ENCODE measurements around the gene IQSEC3. TPM values are rescaled to one million over a fixed set of nuclear protein-coding genes. Genes with fewer than 3 reads are reported as not detected.

IQSEC3 gene
- total RNA-seq, 1 donor from 2014 or later, result not detected

GRCh38 chr12:162467-163307 lies 96.1 kb downstream of the IQSEC3 start:
- no peak for DNase-seq (ENCODE audit: low read depth, low spot score)

- DNase-seq (ENCODE audit: low read depth, low spot score), result no peak
Measured at GRCh38 chr12:163406-163986, 96.9 kb downstream of the IQSEC3 start.

- DNase-seq (ENCODE audit: low read depth, low spot score), result no peak
Measured at GRCh38 chr12:164207-164606, 97.6 kb downstream of the IQSEC3 start.

- DNase-seq (ENCODE audit: low read depth, low spot score), result no peak
Measured at GRCh38 chr12:165862-166368, 99.3 kb downstream of the IQSEC3 start.

- no peak for DNase-seq (ENCODE audit: low read depth, low spot score)
Measured at GRCh38 chr12:166425-167075, 100.0 kb downstream of the IQSEC3 start.

DNA sequence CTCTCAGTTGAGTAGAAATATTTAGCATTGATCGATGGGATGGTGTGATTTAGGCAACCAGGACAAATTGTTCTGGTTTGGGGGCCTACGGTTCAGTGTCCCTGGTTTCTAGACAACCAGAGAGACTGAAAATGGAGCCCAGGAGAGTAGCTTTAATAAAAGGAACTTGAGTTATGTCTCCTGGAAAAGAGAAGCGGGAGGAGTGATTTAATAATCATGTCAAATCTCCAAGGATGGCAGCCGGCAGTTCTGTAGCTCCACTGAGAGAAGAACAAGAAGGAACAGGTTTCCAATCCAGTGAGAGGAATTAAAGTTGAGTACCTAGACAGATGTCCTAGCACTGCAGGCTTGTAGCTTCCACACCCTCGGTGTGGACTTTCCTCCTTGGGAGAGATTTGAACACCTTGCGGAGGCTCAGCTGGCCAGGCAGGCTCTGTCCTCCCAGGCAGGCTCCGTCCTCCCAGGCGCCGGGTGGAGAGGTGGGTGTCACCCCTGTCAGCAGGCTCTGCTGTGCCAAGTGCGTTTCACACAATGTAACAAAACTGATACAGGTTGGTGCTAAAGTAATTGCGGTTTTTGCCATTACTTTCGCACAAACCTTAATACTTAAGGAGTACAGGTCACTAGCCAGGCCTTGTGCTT lies 101.5 kb downstream of the IQSEC3 start:
- no peak for DNase-seq (ENCODE audit: low read depth, low spot score)

DNA sequence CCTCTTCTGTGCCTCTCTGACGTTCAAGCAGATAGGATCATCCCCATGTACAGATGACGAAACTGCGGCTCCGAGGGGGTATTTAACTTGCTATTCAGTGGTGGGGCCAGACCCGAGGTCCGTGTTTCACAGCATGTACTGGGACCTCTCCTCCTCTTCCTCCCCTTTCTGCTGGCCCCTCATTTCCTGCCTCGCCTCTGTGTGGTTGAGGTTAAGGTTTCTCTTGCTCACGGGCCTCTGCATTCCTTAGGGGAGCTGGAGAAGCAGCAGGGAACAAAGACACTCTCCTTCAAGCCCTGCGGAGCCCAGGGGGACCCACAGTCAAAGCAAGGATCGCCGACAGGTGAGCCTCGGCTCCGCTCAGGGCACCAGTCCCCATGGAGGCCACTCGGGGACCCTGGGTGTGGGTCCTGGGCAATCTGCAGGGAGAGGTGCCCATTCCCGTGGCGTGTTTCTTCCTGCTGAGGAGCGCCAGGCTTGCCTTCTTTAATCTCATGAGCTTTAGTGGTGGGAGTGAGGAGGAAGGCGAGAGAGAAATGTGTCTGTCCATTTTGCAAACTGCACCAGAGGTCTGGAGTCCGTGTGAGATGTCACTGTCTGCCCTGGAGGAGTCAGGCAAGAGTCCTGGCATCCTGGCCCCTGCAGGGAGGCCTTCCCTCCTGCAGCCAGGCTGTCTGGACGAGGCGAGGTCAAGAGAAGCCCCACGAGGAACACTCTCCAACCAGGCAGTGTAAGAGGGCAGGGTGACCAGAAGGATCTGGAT lies 102.4 kb downstream of the IQSEC3 start:
- no peak for DNase-seq (ENCODE audit: low read depth, low spot score)

GRCh38 chr12:169528-170370 lies 103.2 kb downstream of the IQSEC3 start:
- no peak for DNase-seq (ENCODE audit: low read depth, low spot score)

- DNase-seq (ENCODE audit: low read depth, low spot score), result no peak
Measured at GRCh38 chr12:170371-171225, 104.0 kb downstream of the IQSEC3 start.

- no peak for DNase-seq (ENCODE audit: low read depth, low spot score)
Measured at GRCh38 chr12:171276-171675, 104.7 kb downstream of the IQSEC3 start.

DNA sequence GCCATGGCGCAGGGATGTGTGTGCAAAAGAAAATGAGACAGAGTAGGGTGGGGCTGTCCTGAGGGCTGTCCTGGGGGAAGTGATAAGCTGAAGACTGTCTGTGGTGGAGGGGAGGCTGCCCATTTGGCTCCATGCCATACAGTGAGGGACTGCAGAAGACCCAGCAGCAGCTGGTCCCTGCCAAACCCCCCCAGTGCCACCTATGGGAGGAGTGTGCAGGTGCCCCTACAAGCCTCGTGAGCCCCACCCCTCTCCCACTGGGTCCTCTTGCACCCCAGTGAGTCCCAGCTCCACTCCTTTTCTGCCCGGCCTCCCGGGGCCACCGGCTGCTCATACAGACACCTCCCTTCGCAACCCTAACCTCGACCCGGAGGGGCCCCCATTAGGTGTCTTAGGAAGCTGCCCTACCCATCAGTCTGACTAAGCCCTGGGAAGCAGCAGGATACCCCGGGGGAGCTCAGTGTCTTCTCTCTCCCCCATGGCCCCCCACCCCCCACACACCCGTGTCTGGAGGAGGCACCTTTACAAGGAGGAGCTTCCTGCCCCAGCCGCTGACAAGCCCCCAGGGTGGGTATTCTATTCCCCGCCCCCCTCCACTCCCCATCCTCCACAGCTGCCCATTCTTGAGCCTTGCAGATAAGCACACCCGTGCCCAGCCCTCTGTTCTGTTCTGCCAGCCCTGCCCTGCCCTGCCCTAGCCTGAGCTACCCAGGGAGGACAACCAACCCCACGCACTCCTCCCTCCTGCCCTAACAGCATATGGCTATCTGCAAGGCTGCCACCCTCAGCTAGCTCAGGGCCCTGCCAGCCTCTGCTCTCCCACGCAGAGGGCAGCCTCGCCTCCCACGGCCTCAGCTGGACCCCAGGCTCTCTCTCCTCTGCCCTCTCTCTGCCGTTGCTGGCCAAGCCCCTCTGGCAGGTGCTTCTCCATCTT lies 105.4 kb downstream of the IQSEC3 start:
- DNase-seq (ENCODE audit: low read depth, low spot score), result no peak

- DNase-seq (ENCODE audit: low read depth, low spot score), result no peak
Measured at GRCh38 chr12:172732-173161, 106.2 kb downstream of the IQSEC3 start.

- no peak for DNase-seq (ENCODE audit: low read depth, low spot score)
Measured at GRCh38 chr12:174124-174523, 107.6 kb downstream of the IQSEC3 start.

- no peak for DNase-seq (ENCODE audit: low read depth, low spot score)
Measured at GRCh38 chr12:174596-174995, 108.0 kb downstream of the IQSEC3 start.

GRCh38 chr12:175250-175649 lies 108.7 kb downstream of the IQSEC3 start:
- no peak for DNase-seq (ENCODE audit: low read depth, low spot score)

DNA sequence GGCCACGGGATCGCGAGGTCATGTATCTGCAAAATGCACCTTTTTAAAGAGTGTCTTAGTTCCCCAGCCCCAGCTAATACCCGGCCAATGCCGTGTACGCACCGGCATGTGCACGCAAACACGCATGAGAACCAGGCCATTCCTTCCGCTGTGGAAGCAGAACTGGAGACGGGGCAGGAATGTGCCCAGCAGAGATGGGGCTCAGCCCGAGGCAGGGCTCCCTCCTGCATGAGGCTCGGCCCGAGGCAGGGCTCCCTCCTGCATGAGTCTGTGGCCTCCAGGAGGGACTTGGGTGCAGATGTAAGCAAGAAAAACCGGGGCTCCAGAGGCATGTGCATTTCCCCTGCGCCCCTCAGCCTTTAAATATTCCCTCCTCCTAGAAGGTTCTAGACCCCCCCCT lies 109.2 kb downstream of the IQSEC3 start:
- DNase-seq (ENCODE audit: low read depth, low spot score), result no peak

DNA sequence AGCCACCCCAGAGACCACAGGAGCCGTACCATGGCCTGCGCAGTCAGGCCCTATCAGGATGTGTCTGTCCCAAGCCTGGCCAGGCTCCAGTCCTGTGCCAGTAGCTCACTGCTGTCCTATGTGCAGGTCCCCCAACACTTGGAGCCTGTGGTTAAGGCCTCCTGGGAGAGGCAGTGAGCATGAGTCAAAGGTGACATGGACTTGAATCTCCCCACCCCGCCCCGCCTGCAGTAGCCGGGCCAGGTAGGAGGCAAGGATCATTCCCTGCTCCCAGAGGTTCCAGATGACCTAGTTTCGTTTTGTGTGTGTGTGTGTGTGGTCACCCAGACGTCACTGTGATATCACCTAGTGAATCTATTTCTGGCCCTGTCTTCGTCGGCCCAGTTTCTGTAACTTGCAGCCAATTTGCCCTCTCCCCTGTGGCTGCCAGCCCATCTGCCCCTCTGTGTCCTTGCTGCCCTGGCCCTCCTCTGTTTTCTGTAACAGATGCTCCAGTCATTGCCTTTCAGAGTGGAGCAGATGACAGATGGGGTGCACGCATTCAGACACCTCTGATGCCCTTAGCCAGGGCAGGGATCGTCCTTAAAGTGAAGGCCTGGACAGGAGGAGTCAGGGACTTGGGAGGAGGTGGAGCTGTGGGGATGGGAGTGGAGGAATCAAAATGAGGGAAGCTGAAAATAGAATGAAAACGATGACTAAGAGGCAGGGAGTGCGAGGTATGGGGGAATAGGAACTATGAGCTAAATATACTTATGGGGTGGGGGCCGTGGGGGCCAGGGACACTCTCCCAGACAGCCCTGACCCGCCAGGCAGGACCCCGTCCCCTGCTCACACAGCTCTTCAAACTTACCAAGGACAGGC lies 110.0 kb downstream of the IQSEC3 start:
- DNase-seq (ENCODE audit: low read depth, low spot score), result no peak
